ENCODE results near the gene RBM47. TPM values are rescaled to one million over a fixed set of nuclear protein-coding genes. Genes with fewer than 3 reads are reported as not detected.

The RBM47 gene
- total and polyA plus RNA-seq, 5 donors, result 0.97 to 8.2 (median 4.7) TPM

GRCh38 chr4:40606239-40606767 lies 23.4 kb downstream of the RBM47 start:
- Histone ChIP-seq H3K27me3 (ENCODE audit: control insufficient read depth, insufficient read depth) (no peaks in the 10 kb centered on the region), H3K9me3 (ENCODE audit: control insufficient read depth, low read length) (no peaks in the 10 kb centered on the region), H3K4me1 (ENCODE audit: control insufficient read depth, insufficient read depth, low read length) (no peaks in the 10 kb centered on the region), H3K27ac (ENCODE audit: low read length) (no peak overlapping the region), H3K4me3 (ENCODE audit: low read length) (no peak overlapping the region)
- intact Hi-C loops (cut with DNase I), result no loop called here
- ATAC-seq, result no peak
- DNase-seq, result no peak
- WGBS, result 49% methylated on average over 6 of the region's 6 CpGs

GRCh38 chr4:40603281-40603680 lies 26.4 kb downstream of the RBM47 start:
- Histone ChIP-seq H3K27me3 (ENCODE audit: control insufficient read depth, insufficient read depth) (no peaks in the 10 kb centered on the region), H3K4me1 (ENCODE audit: control insufficient read depth, insufficient read depth, low read length) (peaks cover 2% of the 10 kb centered on the region), H3K4me3 (ENCODE audit: low read length) (no peak overlapping the region), H3K9me3 (ENCODE audit: control insufficient read depth, low read length) (no peaks in the 10 kb centered on the region), H3K27ac (ENCODE audit: low read length) (no peak overlapping the region)
- DNase-seq, result no peak
- intact Hi-C loops (cut with DNase I), result no loop called here
- no peak for ATAC-seq

GRCh38 chr4:40601641-40602040 lies 28.0 kb downstream of the RBM47 start:
- 84% methylated on average over 7 of the region's 7 CpGs for WGBS
- Histone ChIP-seq H3K9me3 (ENCODE audit: control insufficient read depth, low read length) (no peaks in the 10 kb centered on the region), H3K27ac (ENCODE audit: low read length) (no peak overlapping the region), H3K27me3 (ENCODE audit: control insufficient read depth, insufficient read depth) (no peaks in the 10 kb centered on the region), H3K4me3 (ENCODE audit: low read length) (no peak overlapping the region), H3K4me1 (ENCODE audit: control insufficient read depth, insufficient read depth, low read length) (peaks cover 2% of the 10 kb centered on the region)
- DNase-seq, result no peak
- peak in 1 of 2 donors; percentile 45 for ATAC-seq
- intact Hi-C loops (cut with DNase I), result no loop called here

GRCh38 chr4:40600850-40601249 lies 28.8 kb downstream of the RBM47 start:
- H3K27ac ChIP-seq (ENCODE audit: low read length), result no peak overlapping the region
- DNase-seq (peak in 1 of 3 donors; percentile 61), ATAC-seq (peak; percentile 43 to 59)
- H3K4me3 ChIP-seq (ENCODE audit: low read length), result no peak overlapping the region
- no peaks in the 10 kb centered on the region for H3K27me3 ChIP-seq (ENCODE audit: control insufficient read depth, insufficient read depth)
- WGBS, result 91% methylated on average over 10 of the region's 10 CpGs
- intact Hi-C loops (cut with DNase I), result no loop called here
- H3K9me3 ChIP-seq (ENCODE audit: control insufficient read depth, low read length), result no peaks in the 10 kb centered on the region
- H3K4me1 ChIP-seq (ENCODE audit: control insufficient read depth, insufficient read depth, low read length), result peaks cover 2% of the 10 kb centered on the region

GRCh38 chr4:40599431-40599830 lies 30.2 kb downstream of the RBM47 start:
- WGBS, result 65% methylated on average over 2 of the region's 2 CpGs
- ATAC-seq (no peak), DNase-seq (no peak)
- Histone ChIP-seq H3K9me3 (ENCODE audit: control insufficient read depth, low read length) (no peaks in the 10 kb centered on the region), H3K4me3 (ENCODE audit: low read length) (no peak overlapping the region), H3K27ac (ENCODE audit: low read length) (no peak overlapping the region), H3K27me3 (ENCODE audit: control insufficient read depth, insufficient read depth) (no peaks in the 10 kb centered on the region), H3K4me1 (ENCODE audit: control insufficient read depth, insufficient read depth, low read length) (peaks cover 2% of the 10 kb centered on the region)
- intact Hi-C loops (cut with DNase I), result no loop called here

- H3K4me3 ChIP-seq (ENCODE audit: low read length), result no peak overlapping the region
- intact Hi-C loops (cut with DNase I), result no loop called here
- no peak overlapping the region for H3K27ac ChIP-seq (ENCODE audit: low read length)
- H3K4me1 ChIP-seq (ENCODE audit: control insufficient read depth, insufficient read depth, low read length), result peaks cover 3% of the 10 kb centered on the region
- no peak for ATAC-seq
- H3K9me3 ChIP-seq (ENCODE audit: control insufficient read depth, low read length), result no peaks in the 10 kb centered on the region
- DNase-seq, result no peak
- H3K27me3 ChIP-seq (ENCODE audit: control insufficient read depth, insufficient read depth), result no peaks in the 10 kb centered on the region
- WGBS, result 63% methylated on average over 4 of the region's 4 CpGs
Measured at GRCh38 chr4:40596522-40596921, 33.1 kb downstream of the RBM47 start.

- Histone ChIP-seq H3K4me1 (ENCODE audit: control insufficient read depth, insufficient read depth, low read length) (peaks cover 3% of the 10 kb centered on the region), H3K9me3 (ENCODE audit: control insufficient read depth, low read length) (no peaks in the 10 kb centered on the region), H3K27ac (ENCODE audit: low read length) (no peak overlapping the region), H3K4me3 (ENCODE audit: low read length) (no peak overlapping the region), H3K27me3 (ENCODE audit: control insufficient read depth, insufficient read depth) (no peaks in the 10 kb centered on the region)
- ATAC-seq (no peak), DNase-seq (no peak)
- intact Hi-C loops (cut with DNase I), result no loop called here
- 54% methylated on average over 5 of the region's 5 CpGs for WGBS
Measured at GRCh38 chr4:40595981-40596380, 33.7 kb downstream of the RBM47 start.

- Histone ChIP-seq H3K4me3 (ENCODE audit: low read length) (no peak overlapping the region), H3K27ac (ENCODE audit: low read length) (no peak overlapping the region), H3K27me3 (ENCODE audit: control insufficient read depth, insufficient read depth) (no peaks in the 10 kb centered on the region), H3K4me1 (ENCODE audit: control insufficient read depth, insufficient read depth, low read length) (peaks cover 3% of the 10 kb centered on the region), H3K9me3 (ENCODE audit: control insufficient read depth, low read length) (no peaks in the 10 kb centered on the region)
- DNase-seq, result no peak
- intact Hi-C loops (cut with DNase I), result no loop called here
- WGBS, result 63% methylated on average over 14 of the region's 14 CpGs
- no peak for ATAC-seq
Measured at GRCh38 chr4:40594261-40595178, 35.1 kb downstream of the RBM47 start.

GRCh38 chr4:40592034-40592433 lies 37.6 kb downstream of the RBM47 start:
- intact Hi-C loops (cut with DNase I), result no loop called here
- H3K27me3 ChIP-seq (ENCODE audit: control insufficient read depth, insufficient read depth), result no peaks in the 10 kb centered on the region
- H3K4me3 ChIP-seq (ENCODE audit: low read length), result no peak overlapping the region
- peaks cover 1% of the 10 kb centered on the region for H3K4me1 ChIP-seq (ENCODE audit: control insufficient read depth, insufficient read depth, low read length)
- H3K9me3 ChIP-seq (ENCODE audit: control insufficient read depth, low read length), result no peaks in the 10 kb centered on the region
- WGBS, result 88% methylated on average over 3 of the region's 3 CpGs
- H3K27ac ChIP-seq (ENCODE audit: low read length), result no peak overlapping the region
- DNase-seq (no peak), ATAC-seq (no peak)

- intact Hi-C loops (cut with DNase I), result no loop called here
- WGBS, result 72% methylated on average over 3 of the region's 3 CpGs
- DNase-seq, result no peak
- no peaks in the 10 kb centered on the region for H3K4me1 ChIP-seq (ENCODE audit: control insufficient read depth, insufficient read depth, low read length)
- ATAC-seq, result peak; percentile 60 to 63
- no peak overlapping the region for H3K4me3 ChIP-seq (ENCODE audit: low read length)
- no peak overlapping the region for H3K27ac ChIP-seq (ENCODE audit: low read length)
- no peaks in the 10 kb centered on the region for H3K27me3 ChIP-seq (ENCODE audit: control insufficient read depth, insufficient read depth)
- no peaks in the 10 kb centered on the region for H3K9me3 ChIP-seq (ENCODE audit: control insufficient read depth, low read length)
Measured at GRCh38 chr4:40587826-40588225, 41.8 kb downstream of the RBM47 start.

GRCh38 chr4:40587351-40587750 lies 42.3 kb downstream of the RBM47 start:
- Histone ChIP-seq H3K27ac (ENCODE audit: low read length) (no peak overlapping the region), H3K4me3 (ENCODE audit: low read length) (no peak overlapping the region), H3K27me3 (ENCODE audit: control insufficient read depth, insufficient read depth) (no peaks in the 10 kb centered on the region), H3K9me3 (ENCODE audit: control insufficient read depth, low read length) (no peaks in the 10 kb centered on the region), H3K4me1 (ENCODE audit: control insufficient read depth, insufficient read depth, low read length) (no peaks in the 10 kb centered on the region)
- ATAC-seq (no peak), DNase-seq (no peak)
- WGBS, result 93% methylated on average over 2 of the region's 2 CpGs
- intact Hi-C loops (cut with DNase I), result no loop called here

Measured in right cardiac atrium (tissue), 5 donors.